PFSK-1 (cell line): ENCODE data around the gene IGSF21.

ENCODE experiments used
- FOXP2 ChIP-seq: optimal IDR thresholded peaks from 2 replicates; pipeline ENCODE3; 2011; ENCODE audit warnings: borderline replicate concordance, control low read depth, inconsistent platforms; ENCODE audit not compliant: insufficient read depth; ENCODE audit errors: extremely low read length, extremely low read depth
- POLR2AphosphoS5 ChIP-seq: IDR thresholded peaks from 2 replicates; pipeline ENCODE4 v1.6.1; 2012; ENCODE audit warnings: low read depth, mild to moderate bottlenecking, control low read depth, low read length, moderate library complexity
- REST ChIP-seq, 2 experiments: IDR thresholded peaks; 2 replicates each; pipeline versions ENCODE4 v1.6.1 to v1.8.0; 2011 to 2012; ENCODE audit warnings: low read depth in 2 of 2, low read length in 2 of 2, control low read depth in 1 of 2, inconsistent platforms in 1 of 2, mild to moderate bottlenecking in 1 of 2, moderate library complexity in 1 of 2; ENCODE audit not compliant: insufficient read depth in 1 of 2
- SIN3A ChIP-seq: IDR thresholded peaks from 2 replicates; pipeline ENCODE4 v1.6.1; 2012; ENCODE audit warnings: mild to moderate bottlenecking, low read length, moderate library complexity, borderline replicate concordance; ENCODE audit not compliant: insufficient read depth
- TAF1 ChIP-seq: IDR thresholded peaks from 2 replicates; pipeline ENCODE4 v1.6.1; 2012; ENCODE audit warnings: low read length, control low read depth, borderline replicate concordance; ENCODE audit not compliant: insufficient read depth

The IGSF21 gene

GRCh38 chr1:18304151-18304869 is 196.7 kb downstream of the IGSF21 start:
- TF ChIP-seq POLR2AphosphoS5 (no peak), SIN3A (no peak), TAF1 (no peak), REST (IDR thresholded peaks at IDR 0.05; ENCODE audit: insufficient read depth in 1 of 2, low read depth in 2 of 2, low read length in 2 of 2) (no peak)

- TF ChIP-seq REST (IDR thresholded peaks at IDR 0.05; ENCODE audit: insufficient read depth in 1 of 2, low read depth in 2 of 2, low read length in 2 of 2) (no peak), SIN3A (no peak), FOXP2 (no peak), POLR2AphosphoS5 (no peak), TAF1 (no peak)
These were observed 197.7 kb downstream of the IGSF21 start for GRCh38 chr1:18305182-18305795.

- no peak for TF ChIP-seq REST (IDR thresholded peaks at IDR 0.05; ENCODE audit: insufficient read depth in 1 of 2, low read depth in 2 of 2, low read length in 2 of 2)
- no peak for TF ChIP-seq TAF1
- TF ChIP-seq FOXP2: no peak
- no peak for TF ChIP-seq POLR2AphosphoS5
- TF ChIP-seq SIN3A: no peak
These were observed 199.8 kb downstream of the IGSF21 start for GRCh38 chr1:18307329-18307898.

- TF ChIP-seq FOXP2: no peak
- TF ChIP-seq REST (IDR thresholded peaks at IDR 0.05; ENCODE audit: insufficient read depth in 1 of 2, low read depth in 2 of 2, low read length in 2 of 2): no peak
- TF ChIP-seq TAF1: no peak
- TF ChIP-seq SIN3A: no peak
- TF ChIP-seq POLR2AphosphoS5: no peak
These were observed 202.1 kb downstream of the IGSF21 start for GRCh38 chr1:18309552-18310155.
